Stimulated activated CD8-positive, alpha-beta memory T cell treated with anti-CD3 and anti-CD28 coated beads, Interleukin-7, amount 100 ng/mL, for 24 hours (primary cell): ENCODE data around the gene FHOD3.

ENCODE experiments used
- DNase-seq: peaks from one replicate; pipeline ENCODE4 v3.0.0-alpha.2; 2020; ENCODE audit warnings: low read depth

Gene FHOD3

DNA sequence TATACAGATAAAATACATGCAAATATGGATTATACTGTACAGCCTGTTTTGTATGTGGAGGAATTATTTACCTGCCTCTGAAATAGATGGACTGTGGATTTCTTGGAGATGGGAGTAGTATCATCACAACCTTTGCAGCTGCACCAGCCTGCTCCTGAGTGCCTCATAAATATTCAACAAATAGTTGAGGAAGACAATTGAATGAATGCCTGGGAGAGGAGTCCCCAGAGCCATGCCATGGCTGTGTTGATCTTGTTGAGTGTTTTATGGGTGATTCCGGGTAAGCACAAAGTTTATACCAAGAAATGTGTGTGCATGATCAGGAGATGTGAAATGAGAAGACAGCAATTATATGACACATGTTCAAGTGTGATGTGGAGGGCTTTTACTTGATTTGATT, 225.0 kb downstream of the FHOD3 start:
- DNase-seq = no peak

GRCh38 chr18:36525913-36526312, 228.4 kb downstream of the FHOD3 start:
- DNase-seq = no peak

GRCh38 chr18:36526611-36527010, 229.1 kb downstream of the FHOD3 start:
- no peak for DNase-seq

DNA sequence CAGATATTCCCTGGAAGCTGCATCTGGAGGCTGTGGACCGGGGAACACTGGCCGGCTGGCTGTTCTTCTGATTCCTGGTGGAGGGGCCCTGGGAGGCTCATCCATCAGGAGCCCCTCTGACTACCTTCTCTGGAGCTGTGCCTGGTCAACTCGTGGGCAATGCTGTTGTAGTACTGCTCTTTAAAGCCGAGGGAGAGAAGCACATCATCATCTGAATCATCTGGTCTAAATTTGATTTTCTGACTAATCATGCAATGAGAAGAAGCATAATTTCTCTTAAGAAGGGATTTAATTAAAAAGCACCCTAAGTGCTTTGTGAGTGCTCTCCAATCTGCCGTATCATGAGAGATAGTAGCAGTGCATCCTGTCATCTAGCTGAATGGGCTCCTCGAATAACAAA, 229.5 kb downstream of the FHOD3 start:
- no peak for DNase-seq

- DNase-seq = no peak
Observed at GRCh38 chr18:36527740-36528455, 230.4 kb downstream of the FHOD3 start.

DNA sequence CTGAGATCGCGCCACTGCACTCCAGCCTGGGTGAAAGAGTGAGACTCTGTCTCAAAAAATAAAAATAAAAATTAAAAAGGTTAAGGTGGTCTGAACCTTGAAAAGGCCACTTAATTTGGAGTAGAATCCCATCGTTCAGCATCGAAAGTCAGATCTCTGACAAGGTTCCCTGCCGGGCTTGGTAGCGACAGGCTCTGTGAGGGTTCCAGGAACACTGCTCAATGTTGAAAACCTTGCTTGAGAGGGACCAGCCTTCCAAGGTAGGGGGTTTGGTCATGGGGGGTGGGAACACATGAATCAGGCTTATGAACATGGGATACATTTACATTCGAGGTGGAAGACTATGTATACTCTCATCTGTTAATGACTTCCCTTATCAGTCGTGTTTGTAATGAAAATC, 232.2 kb downstream of the FHOD3 start:
- no peak for DNase-seq

DNA sequence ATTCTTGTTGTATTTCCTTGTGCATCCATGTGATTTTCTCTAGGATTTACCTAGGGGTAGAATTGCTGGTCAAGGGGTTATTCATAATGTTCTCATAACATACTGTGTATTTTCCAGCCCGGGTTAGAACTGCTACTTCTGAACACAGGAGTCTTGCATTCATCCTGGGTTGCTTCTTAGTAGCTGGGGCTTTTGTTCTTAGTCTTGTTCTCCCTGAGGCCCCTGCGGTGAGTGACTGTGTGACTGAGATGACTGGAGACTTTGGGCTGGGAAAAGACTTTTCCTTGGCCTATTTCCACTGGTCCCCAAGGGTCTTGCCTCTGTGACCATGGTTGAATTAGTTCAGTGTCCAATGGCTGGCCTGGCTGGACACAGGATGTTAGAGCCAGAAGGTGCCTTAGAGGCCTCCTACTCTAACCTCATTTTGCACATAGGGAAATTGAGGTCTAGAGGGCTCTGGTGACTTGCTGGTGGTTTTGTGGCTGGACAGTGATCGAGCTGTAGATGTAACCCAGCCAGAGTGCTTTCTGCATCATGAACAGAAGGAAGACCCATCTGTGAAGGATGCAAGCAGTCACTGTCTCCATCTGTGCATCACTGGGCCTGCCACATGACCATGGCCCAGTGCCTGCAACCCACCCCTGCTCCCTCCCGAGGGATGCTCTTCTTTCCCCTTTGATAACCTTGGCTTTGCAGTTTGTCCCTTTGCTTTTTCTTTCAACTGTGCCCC, 233.3 kb downstream of the FHOD3 start:
- DNase-seq = no peak

DNA sequence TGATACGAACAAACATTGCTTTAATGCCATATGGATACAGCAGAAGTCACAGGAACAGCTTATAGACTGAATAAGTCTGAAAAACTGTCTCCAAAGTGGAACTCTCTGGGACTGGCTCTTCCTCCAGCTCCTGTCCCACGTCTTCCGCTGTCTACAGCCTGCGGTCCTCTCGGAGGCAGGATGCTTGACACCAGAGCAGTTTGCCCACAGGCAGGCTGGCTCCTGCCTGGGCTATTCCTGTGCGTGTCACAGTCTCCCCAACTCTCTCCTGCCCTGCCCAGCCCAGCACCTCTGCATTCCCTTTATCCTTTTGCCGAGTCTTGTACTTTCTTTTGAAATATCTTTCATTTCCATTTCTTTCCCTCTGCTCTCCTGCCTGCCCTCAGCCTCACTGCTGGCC, 234.1 kb downstream of the FHOD3 start:
- no peak for DNase-seq

GRCh38 chr18:36532394-36532793, 234.9 kb downstream of the FHOD3 start:
- DNase-seq = no peak

GRCh38 chr18:36532815-36533214, 235.3 kb downstream of the FHOD3 start:
- no peak for DNase-seq

DNA sequence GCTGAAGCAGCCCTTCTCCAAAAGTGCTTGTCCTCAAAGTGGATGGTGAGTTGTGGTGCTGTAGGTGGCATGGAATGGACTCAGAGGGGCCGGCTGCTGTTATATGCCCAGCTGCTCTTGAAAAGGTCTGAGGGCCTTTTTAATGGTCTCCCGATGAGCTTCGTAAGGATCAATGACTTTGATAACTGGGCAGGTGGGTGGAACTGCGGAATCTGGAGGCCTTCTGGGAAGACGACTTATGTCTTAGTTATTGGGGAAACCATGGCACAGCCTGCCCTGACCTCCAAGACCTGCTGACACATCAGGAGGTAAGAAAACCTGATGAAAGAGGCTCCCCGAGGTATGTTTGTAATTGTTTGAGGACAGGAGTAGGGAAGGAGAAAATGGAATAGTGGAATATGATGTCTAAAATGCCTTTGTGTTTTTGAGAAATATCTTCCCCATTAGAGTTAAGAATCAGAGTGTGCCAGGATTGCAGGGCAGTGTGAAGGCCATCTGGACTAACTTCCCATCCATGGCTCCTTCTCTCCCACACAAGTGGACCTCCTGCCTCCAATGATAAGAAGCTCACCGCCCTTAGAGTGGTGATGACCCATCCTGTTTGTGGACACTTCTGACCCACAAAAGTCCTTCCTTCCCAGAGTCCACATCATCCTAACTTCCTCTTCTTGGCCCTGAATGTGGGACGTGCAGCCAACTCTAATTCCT, 236.1 kb downstream of the FHOD3 start:
- no peak for DNase-seq

DNA sequence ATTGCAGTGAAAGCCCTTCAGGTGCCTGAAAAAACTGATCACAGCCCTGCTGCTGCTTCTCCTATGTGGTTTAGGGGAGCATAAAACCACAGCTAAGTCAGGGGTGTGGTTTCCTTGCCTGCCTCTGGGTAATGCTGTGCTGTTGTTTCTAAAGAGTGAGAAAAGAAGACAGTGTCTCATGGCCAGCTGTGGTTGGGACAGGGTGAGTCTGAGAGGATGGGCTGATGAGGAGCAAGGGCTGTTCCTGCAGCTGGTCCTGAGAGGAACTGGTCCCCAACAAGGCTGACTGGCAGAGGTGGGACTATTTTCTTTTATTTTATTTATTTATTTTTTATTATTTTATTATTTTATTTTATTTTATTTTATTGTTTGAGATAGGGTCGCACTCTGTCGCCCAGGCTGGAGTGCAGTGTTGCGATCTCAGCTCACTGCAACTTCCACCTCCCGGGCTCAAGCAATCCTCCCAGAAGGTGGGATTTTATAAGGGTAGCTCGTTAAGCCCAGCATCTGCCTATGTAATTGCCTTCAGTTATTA, 236.7 kb downstream of the FHOD3 start:
- no peak for DNase-seq

- no peak for DNase-seq
Observed at GRCh38 chr18:36535202-36535935, 237.9 kb downstream of the FHOD3 start.

GRCh38 chr18:36536426-36536825, 238.9 kb downstream of the FHOD3 start:
- no peak for DNase-seq

DNA sequence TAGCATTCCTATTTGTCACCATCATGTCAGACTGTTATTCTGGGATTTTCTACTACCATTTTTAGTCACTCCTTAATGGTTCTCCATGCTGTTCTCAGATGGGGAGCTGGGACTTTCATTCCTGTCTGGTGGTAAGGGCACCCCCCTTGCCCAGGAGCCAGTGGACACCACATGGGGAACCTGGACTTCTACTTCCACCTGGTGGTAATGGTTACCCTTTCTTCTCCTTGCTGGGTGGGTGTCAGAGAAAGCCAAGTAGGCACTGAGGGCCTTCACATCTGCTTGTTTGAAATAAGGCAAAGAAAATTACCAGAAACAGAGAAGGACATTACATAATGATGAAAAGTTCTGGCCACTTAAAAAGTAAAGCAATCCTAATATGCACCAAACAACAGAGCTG, 239.8 kb downstream of the FHOD3 start:
- no peak for DNase-seq

DNA sequence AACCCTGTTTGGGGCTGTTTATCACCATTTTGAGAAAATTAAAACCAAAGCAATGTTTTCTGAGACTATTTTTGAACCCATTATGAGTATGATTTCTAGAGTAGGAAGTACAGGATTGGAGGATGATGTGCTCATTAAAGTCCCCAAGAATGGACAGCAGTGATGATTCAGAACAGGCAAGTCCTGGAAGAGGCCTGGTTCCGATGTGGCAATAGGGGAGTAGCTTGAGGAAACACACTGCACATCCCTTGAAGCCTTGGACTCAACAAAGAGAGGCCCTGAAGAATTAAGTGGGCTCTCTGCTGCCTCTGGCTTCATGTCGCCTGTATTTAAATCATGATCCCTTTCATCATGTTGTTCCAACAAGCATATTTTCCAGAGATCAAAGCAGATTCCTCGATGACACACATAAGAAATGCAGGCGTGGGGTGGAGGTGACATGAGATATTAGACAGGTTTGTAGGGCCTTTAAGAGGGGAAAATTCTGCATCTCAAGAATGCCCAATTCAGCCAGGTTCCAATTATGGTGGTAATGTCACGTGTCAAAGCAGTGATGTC, 242.2 kb downstream of the FHOD3 start:
- DNase-seq = no peak

GRCh38 chr18:36543030-36543429, 245.5 kb downstream of the FHOD3 start:
- DNase-seq = no peak

DNA sequence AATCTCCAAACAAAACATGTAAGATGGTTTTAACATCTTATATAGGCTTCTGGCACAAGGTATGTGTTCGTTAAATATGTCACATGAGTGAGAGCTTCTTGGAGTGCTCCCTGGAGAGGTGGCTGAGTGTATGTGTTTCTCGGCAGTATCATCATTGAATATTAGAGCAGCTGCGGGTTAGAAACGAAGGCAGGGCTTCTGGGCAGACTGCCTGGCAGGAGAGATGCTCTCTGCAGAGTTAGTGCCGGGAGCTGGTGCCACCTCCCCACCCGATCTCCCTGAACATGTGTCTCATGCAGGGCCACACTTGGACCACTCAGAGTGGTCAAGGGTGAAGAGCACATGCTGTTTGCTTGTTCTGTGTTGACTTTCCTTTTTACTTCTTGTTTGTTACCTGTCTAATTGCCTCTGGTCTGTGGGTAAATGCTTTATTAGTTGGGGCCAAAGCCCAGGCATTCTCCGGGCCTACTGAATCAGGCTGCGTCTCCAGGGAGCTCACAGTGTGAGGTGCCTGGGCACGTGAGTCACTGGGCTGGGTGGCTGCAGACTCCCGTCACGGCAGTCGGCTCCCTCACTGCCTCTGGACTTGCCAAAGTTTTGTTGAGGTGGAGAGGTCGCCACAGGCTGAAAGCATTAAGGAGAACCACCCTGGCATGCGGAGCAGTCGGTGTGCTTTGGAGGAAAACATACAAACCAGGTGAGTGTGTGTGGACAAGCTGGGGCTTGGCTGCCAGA, 246.6 kb downstream of the FHOD3 start:
- no peak for DNase-seq

- DNase-seq = no peak
Observed at GRCh38 chr18:36545821-36546427, 248.4 kb downstream of the FHOD3 start.

DNA sequence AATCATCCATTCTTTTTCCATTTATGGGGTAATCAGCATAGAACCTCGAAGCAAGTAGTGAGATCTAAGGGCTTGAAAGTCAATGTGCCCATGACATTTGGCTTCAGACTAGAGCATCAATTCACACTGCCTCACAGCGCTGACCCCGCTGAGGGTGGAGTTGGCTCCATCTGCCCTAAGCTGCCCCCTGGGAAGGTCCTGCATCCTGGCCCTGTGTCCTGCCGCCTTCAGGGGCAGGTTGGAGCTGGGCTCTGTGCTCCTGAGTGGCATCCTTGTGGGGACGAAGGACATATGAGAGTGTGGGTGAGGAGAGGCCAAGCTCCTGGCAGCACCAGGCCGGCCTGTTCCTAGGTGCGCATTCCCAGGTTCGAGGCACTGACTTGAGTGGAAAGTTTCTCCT, 249.4 kb downstream of the FHOD3 start:
- DNase-seq = no peak

DNA sequence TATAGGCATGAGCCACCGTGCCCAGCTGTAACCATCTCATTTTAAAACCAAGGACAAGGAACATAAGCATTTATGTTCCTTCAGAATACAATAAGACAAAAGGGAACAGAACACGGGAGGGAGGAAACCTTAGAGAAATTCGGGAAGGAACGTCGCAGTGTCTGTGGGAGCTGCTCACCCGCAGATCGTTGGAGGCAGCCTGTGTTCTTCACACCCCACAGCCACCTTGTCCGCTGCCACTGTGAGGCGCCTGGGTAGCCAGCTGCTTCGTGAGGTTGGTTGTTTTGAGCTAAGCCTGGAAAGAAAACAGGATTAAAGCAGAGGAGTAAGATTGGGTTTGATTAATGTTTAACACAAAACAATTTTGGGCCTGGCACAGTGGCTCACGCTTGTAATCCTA, 250.0 kb downstream of the FHOD3 start:
- DNase-seq = no peak
